Neuronal stem cell (in vitro differentiated cells): ENCODE measurements around the gene EDC3.

Source experiments
- DNase-seq: peaks from one replicate; pipeline ENCODE4 v3.0.0-alpha.2; 2013; ENCODE audit warnings: low spot score
- H2AFZ ChIP-seq: one replicate; pipeline ENCODE4 v1.6.1; 2013; ENCODE audit warnings: mild to moderate bottlenecking, low read length, inconsistent platforms
- H2AK5ac ChIP-seq: 2 replicates; pipeline ENCODE4 v1.6.1; 2013; ENCODE audit warnings: low read depth, mild to moderate bottlenecking, inconsistent platforms, low read length, moderate library complexity, mixed read lengths
- H2BK120ac ChIP-seq: 2 replicates; pipeline ENCODE4 v1.6.1; 2013; ENCODE audit warnings: low read depth, mild to moderate bottlenecking, inconsistent platforms, low read length, moderate library complexity, mixed read lengths
- H2BK12ac ChIP-seq: one replicate; pipeline ENCODE4 v1.6.1; 2013; ENCODE audit warnings: low read length, inconsistent platforms
- H2BK15ac ChIP-seq: 2 replicates; pipeline ENCODE4 v1.6.1; 2013; ENCODE audit warnings: mild to moderate bottlenecking, low read length, inconsistent platforms, mixed read lengths
- H2BK5ac ChIP-seq: one replicate; pipeline ENCODE4 v1.6.1; 2013; ENCODE audit warnings: inconsistent platforms, mild to moderate bottlenecking, low read length, moderate library complexity
- H3K14ac ChIP-seq: one replicate; pipeline ENCODE4 v1.6.1; 2013; ENCODE audit warnings: low read length, inconsistent platforms
- H3K18ac ChIP-seq: 2 replicates; pipeline ENCODE4 v1.6.1; 2013; ENCODE audit warnings: low read length, inconsistent platforms
- H3K23ac ChIP-seq: 2 replicates; pipeline ENCODE4 v1.6.1; 2013; ENCODE audit warnings: low read depth, mild to moderate bottlenecking, mixed read lengths, low read length, inconsistent platforms; ENCODE audit not compliant: poor library complexity
- H3K27ac ChIP-seq: replicated peaks from 3 replicates; pipeline ENCODE4 v1.5.1; 2013; ENCODE audit warnings: low read length, inconsistent platforms
- H3K27me3 ChIP-seq, 3 experiments: 2 replicates each; pipeline ENCODE4 v1.6.1; 2013; ENCODE audit warnings: low read length in 3 of 3, mild to moderate bottlenecking in 2 of 3, inconsistent platforms in 1 of 3, low read depth in 1 of 3, mixed read lengths in 1 of 3, moderate library complexity in 1 of 3; ENCODE audit not compliant: control insufficient read depth in 3 of 3, insufficient read depth in 3 of 3
- H3K36me3 ChIP-seq, 2 donors: replicated peaks in 1 of 2; 2 replicates each; pipeline ENCODE4 v1.6.1; 2013; ENCODE audit warnings: low read length in 2 of 2; ENCODE audit not compliant: control insufficient read depth in 2 of 2, insufficient read depth in 2 of 2
- H3K4ac ChIP-seq: 2 replicates; pipeline ENCODE4 v1.6.1; 2013; ENCODE audit warnings: inconsistent platforms, mild to moderate bottlenecking, low read length, moderate library complexity
- H3K4me1 ChIP-seq, 2 donors: 1 replicate in 1 of 2; 2 replicates in 1 of 2; pipeline ENCODE4 v1.6.1; 2013; ENCODE audit warnings: low read length in 2 of 2, low read depth in 1 of 2; ENCODE audit not compliant: control insufficient read depth in 2 of 2, insufficient read depth in 1 of 2
- H3K4me2 ChIP-seq: one replicate; pipeline ENCODE4 v1.6.1; 2013; ENCODE audit warnings: mild to moderate bottlenecking, low read length, inconsistent platforms; ENCODE audit not compliant: insufficient read depth, poor library complexity, severe bottlenecking
- H3K4me3 ChIP-seq, 2 donors: 2 replicates each; pipeline ENCODE4 v1.5.1; 2013; ENCODE audit warnings: low read length in 2 of 2, mild to moderate bottlenecking in 2 of 2, inconsistent platforms in 1 of 2, moderate library complexity in 1 of 2
- H3K79me1 ChIP-seq: one replicate; pipeline ENCODE4 v1.6.1; 2013; ENCODE audit warnings: low read depth, mild to moderate bottlenecking, inconsistent platforms, low read length, moderate library complexity
- H3K9ac ChIP-seq: one replicate; pipeline ENCODE4 v1.6.1; 2013; ENCODE audit warnings: mild to moderate bottlenecking, low read depth, low read length, inconsistent platforms; ENCODE audit not compliant: poor library complexity
- H3K9me3 ChIP-seq, 2 donors: replicated peaks in 1 of 2; 2 replicates each; pipeline versions ENCODE3 to v1.6.1; 2013; ENCODE audit warnings: low read length in 2 of 2, mild to moderate bottlenecking in 2 of 2, inconsistent platforms in 1 of 2, low read depth in 1 of 2, mixed read lengths in 1 of 2, moderate library complexity in 1 of 2; ENCODE audit not compliant: control insufficient read depth in 2 of 2, insufficient read depth in 1 of 2
- H4K8ac ChIP-seq: one replicate; pipeline ENCODE4 v1.6.1; 2013; ENCODE audit warnings: low read depth, mild to moderate bottlenecking, inconsistent platforms, low read length, moderate library complexity
- H4K91ac ChIP-seq: one replicate; pipeline ENCODE4 v1.6.1; 2013; ENCODE audit warnings: low read length, low read depth, mild to moderate bottlenecking, inconsistent platforms; ENCODE audit not compliant: poor library complexity
- WGBS, 2 donors: extraction: QIAGEN DNeasy Blood & Tissue Kit; methylation state at CpG; one replicate each; pipeline ENCODE4 v1.1.7; 2013; ENCODE audit warnings: missing lambda C conversion rate in 2 of 2, mixed read lengths in 1 of 2; ENCODE audit not compliant: insufficient read length in 2 of 2, insufficient replicate concordance in 1 of 2; ENCODE audit errors: extremely low coverage in 2 of 2; 5-methylcytosine and 5-hydroxymethylcytosine counted together

The EDC3 gene

DNA sequence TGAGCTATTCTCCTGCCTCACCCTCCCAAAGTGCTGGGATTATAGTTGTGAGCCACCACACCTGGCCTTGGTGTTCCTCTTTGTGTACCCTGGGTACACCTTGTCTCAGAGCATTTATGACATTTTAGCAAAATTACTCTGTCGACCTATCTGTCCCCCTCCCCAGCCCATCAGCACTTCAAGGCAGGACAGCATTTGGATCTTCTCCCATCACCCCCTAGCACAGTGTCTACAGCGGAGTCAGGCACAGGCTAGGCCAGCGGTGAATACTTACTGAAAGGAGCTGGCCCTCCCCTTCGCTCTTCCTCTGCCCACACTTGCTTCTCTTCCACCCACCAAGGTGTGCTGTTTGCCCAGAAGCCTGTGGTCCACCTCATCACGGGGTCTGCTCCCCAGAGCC is 100.6 kb downstream of the EDC3 start:
- no peak overlapping the region for H3K4ac ChIP-seq
- H2BK12ac ChIP-seq = no peak overlapping the region
- no peak overlapping the region for H2BK5ac ChIP-seq
- no peak overlapping the region for H3K4me2 ChIP-seq
- no peak overlapping the region for H2AFZ ChIP-seq
- no peak for DNase-seq
- no peak overlapping the region for H3K14ac ChIP-seq
- H3K27ac ChIP-seq = no peak overlapping the region
- no peak overlapping the region for H2AK5ac ChIP-seq
- peaks cover 3% of the 10 kb centered on the region for H3K79me1 ChIP-seq
- no peaks in the 10 kb centered on the region for H3K9me3 ChIP-seq
- no peak overlapping the region for H3K18ac ChIP-seq
- H4K91ac ChIP-seq = no peak overlapping the region
- H3K4me1 ChIP-seq = peaks cover 0 to 5% of the 10 kb centered on the region in 2 donors
- no peak overlapping the region for H4K8ac ChIP-seq
- H3K9ac ChIP-seq = no peak overlapping the region
- H3K27me3 ChIP-seq = no peaks in the 10 kb centered on the region
- peaks cover 43 to 77% of the 10 kb centered on the region in 2 donors for H3K36me3 ChIP-seq
- no peak overlapping the region for H2BK120ac ChIP-seq
- no CpG with 5 or more reads among the region's 5 CpGs for WGBS, 2 donors
- H3K4me3 ChIP-seq = no peak overlapping the region
- H3K23ac ChIP-seq = no peak overlapping the region
- H2BK15ac ChIP-seq = no peak overlapping the region

DNA sequence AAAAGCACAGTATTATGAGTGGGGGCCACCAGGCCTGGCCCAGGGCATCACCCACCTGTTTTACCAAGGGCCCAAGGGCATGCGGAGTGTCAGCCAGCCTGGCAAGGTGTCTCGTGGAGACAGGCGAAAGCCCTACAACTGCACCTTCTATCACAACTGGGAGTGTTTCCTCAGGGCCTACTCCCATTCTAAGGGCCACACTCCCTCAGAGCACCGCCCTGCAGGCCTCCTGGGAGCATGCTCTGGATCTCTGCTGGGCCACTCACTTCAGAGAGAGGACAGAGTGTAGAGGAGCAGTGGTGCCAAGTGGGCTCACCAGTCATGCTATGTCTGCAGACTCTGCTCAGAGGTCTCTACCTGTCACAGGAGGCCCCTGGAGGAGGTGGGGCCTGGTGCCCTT is 101.4 kb downstream of the EDC3 start:
- Histone ChIP-seq H2BK12ac (no peak overlapping the region), H3K4ac (no peak overlapping the region), H4K91ac (no peak overlapping the region), H3K14ac (no peak overlapping the region), H2BK5ac (no peak overlapping the region), H3K9ac (no peak overlapping the region), H3K18ac (no peak overlapping the region), H2BK15ac (no peak overlapping the region), H3K79me1 (peaks cover 3% of the 10 kb centered on the region), H3K4me3 (no peak overlapping the region), H2AFZ (no peak overlapping the region), H3K27ac (no peak overlapping the region), H2BK120ac (no peak overlapping the region), H3K4me2 (no peak overlapping the region), H3K4me1 (peaks cover 0 to 8% of the 10 kb centered on the region in 2 donors), H3K23ac (no peak overlapping the region), H4K8ac (no peak overlapping the region), H3K9me3 (no peaks in the 10 kb centered on the region), H2AK5ac (no peak overlapping the region), H3K36me3 (peaks cover 49 to 80% of the 10 kb centered on the region in 2 donors), H3K27me3 (no peaks in the 10 kb centered on the region)
- WGBS, 2 donors = no CpG with 5 or more reads among the region's 4 CpGs
- no peak for DNase-seq

DNA sequence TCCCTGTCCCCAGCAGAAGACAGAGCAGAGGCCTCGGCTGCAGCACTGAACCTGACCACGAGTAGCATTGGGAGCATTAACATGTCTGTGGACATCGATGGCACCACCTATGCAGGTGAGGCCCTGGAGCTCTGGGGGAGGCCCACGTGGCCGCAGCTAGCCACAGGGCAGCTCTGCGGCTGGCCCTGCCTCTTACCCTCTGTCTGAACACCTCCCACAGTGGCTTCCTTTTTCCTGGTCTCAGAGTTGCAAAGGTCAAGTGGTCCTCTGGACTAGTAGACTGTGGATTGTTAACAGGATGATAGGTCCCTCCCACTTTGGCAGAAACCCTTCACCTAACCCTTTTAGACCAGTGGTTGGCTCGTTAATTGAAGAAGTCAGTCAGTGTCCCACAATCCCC is 102.7 kb downstream of the EDC3 start:
- Histone ChIP-seq H3K27ac (no peak overlapping the region), H3K9me3 (no peaks in the 10 kb centered on the region), H3K4me3 (no peak overlapping the region), H4K91ac (no peak overlapping the region), H3K4me2 (no peak overlapping the region), H3K4ac (no peak overlapping the region), H2BK120ac (no peak overlapping the region), H3K36me3 (peaks cover 45 to 76% of the 10 kb centered on the region in 2 donors), H3K79me1 (no peaks in the 10 kb centered on the region), H4K8ac (no peak overlapping the region), H3K23ac (no peak overlapping the region), H3K9ac (no peak overlapping the region), H2BK15ac (no peak overlapping the region), H3K4me1 (peaks cover 5 to 10% of the 10 kb centered on the region in 2 donors), H3K14ac (no peak overlapping the region), H2AK5ac (no peak overlapping the region), H2BK5ac (no peak overlapping the region), H2AFZ (no peak overlapping the region), H2BK12ac (no peak overlapping the region), H3K18ac (no peak overlapping the region), H3K27me3 (no peaks in the 10 kb centered on the region)
- WGBS, 2 donors = no CpG with 5 or more reads among the region's 7 CpGs
- DNase-seq = no peak

DNA sequence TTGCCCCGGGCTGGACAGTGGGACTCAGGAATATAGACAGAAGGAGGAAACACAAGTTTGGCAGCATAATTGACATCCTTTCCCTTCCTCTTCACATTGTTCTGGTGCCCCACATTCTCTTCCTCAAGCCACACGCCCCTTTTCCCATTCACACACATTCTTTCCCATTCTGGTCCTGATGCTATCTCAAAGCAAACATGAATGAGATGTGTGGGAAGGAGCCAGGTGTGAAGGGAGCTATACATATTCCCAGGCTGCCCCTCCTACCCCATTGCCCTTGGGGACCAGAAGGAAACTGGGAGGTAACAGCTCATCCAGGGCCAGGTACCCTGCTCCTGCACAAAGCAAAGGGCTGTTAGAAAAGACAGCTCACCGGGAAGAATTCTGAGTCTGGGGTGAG is 103.6 kb downstream of the EDC3 start:
- no peak for DNase-seq
- no peak overlapping the region for H2AK5ac ChIP-seq
- H3K4me1 ChIP-seq = peaks cover 5 to 18% of the 10 kb centered on the region in 2 donors
- no peak overlapping the region for H4K91ac ChIP-seq
- no peak overlapping the region for H3K9ac ChIP-seq
- H3K4ac ChIP-seq = no peak overlapping the region
- H3K79me1 ChIP-seq = no peaks in the 10 kb centered on the region
- no peak overlapping the region for H2BK12ac ChIP-seq
- no peak overlapping the region for H3K4me3 ChIP-seq
- H3K36me3 ChIP-seq = peaks cover 48 to 80% of the 10 kb centered on the region in 2 donors
- H3K9me3 ChIP-seq = no peaks in the 10 kb centered on the region
- no peak overlapping the region for H3K4me2 ChIP-seq
- H3K27me3 ChIP-seq = no peaks in the 10 kb centered on the region
- H2BK5ac ChIP-seq = no peak overlapping the region
- H2AFZ ChIP-seq = no peak overlapping the region
- H3K27ac ChIP-seq = no peak overlapping the region
- H3K18ac ChIP-seq = no peak overlapping the region
- no peak overlapping the region for H2BK15ac ChIP-seq
- no peak overlapping the region for H3K23ac ChIP-seq
- WGBS, 2 donors = no CpG with 5 or more reads among the region's 3 CpGs
- H3K14ac ChIP-seq = no peak overlapping the region
- H4K8ac ChIP-seq = no peak overlapping the region
- no peak overlapping the region for H2BK120ac ChIP-seq
